ENCODE data around the gene BTBD8.

- TF ChIP-seq CTCF (conservative IDR thresholded peaks at IDR 0.05 in 1 of 2, IDR thresholded peaks at IDR 0.05 in 1 of 2; ENCODE audit: extremely low read depth in 1 of 2, insufficient read depth in 1 of 2, low read depth in 1 of 2, low read length in 2 of 2) (no peak), EZH2 (IDR thresholded peaks at IDR 0.05; ENCODE audit: borderline replicate concordance, low read length) (no peak)
Measured at GRCh38 chr1:92043621-92044020, 36.5 kb upstream of the BTBD8 start.
